GM10266 (cell line): ENCODE data around the gene SUSD2.

Experiments used
- DNase-seq: peaks from one replicate; pipeline ENCODE4 v3.0.0; 2012; ENCODE audit errors: extremely low spot score
- TF ChIP-seq, protein P1 (sequence below): IDR thresholded peaks from 2 replicates; pipeline ENCODE4 v1.5.1; 2012; ENCODE audit warnings: mild to moderate bottlenecking, low read depth; ENCODE audit not compliant: control insufficient read depth, insufficient read depth; ENCODE audit errors: missing control alignments

The SUSD2 gene

GRCh38 chr22:24216541-24217209 is 35.4 kb downstream of the SUSD2 start:
- TF ChIP-seq, protein P1, sequence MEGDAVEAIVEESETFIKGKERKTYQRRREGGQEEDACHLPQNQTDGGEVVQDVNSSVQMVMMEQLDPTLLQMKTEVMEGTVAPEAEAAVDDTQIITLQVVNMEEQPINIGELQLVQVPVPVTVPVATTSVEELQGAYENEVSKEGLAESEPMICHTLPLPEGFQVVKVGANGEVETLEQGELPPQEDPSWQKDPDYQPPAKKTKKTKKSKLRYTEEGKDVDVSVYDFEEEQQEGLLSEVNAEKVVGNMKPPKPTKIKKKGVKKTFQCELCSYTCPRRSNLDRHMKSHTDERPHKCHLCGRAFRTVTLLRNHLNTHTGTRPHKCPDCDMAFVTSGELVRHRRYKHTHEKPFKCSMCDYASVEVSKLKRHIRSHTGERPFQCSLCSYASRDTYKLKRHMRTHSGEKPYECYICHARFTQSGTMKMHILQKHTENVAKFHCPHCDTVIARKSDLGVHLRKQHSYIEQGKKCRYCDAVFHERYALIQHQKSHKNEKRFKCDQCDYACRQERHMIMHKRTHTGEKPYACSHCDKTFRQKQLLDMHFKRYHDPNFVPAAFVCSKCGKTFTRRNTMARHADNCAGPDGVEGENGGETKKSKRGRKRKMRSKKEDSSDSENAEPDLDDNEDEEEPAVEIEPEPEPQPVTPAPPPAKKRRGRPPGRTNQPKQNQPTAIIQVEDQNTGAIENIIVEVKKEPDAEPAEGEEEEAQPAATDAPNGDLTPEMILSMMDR: no peak
- peak; percentile 15 for DNase-seq

- TF ChIP-seq, protein P1: no peak
- no peak for DNase-seq
Observed at GRCh38 chr22:24217384-24217783, 36.1 kb downstream of the SUSD2 start.

DNA sequence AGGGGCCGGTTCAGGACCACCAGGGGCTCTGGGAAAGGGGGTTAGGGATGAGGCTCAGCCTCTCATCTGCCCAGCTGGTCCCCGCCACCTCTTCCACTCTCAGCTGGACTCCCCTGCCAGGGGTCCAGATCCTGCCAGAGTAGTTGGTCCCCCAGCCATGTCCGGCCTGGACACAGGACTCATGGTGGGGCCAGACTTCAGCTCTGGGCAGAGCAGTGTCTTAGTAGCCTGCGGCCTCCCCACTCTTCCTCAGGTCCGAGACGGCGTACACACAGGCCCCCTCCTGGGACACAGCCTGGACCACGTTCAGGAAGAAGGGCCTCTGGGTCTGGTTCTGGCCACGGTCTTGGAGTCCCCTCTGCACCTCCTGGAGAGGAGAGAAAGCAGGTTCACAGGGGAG is 38.5 kb downstream of the SUSD2 start:
- no peak for DNase-seq
- TF ChIP-seq, protein P1: no peak

- no peak for DNase-seq
- TF ChIP-seq, protein P1: no peak
Observed at GRCh38 chr22:24224468-24224867, 43.2 kb downstream of the SUSD2 start.

- TF ChIP-seq, protein P1: no peak
- DNase-seq: no peak
Observed at GRCh38 chr22:24225044-24225601, 43.8 kb downstream of the SUSD2 start.

GRCh38 chr22:24225951-24226350 is 44.7 kb downstream of the SUSD2 start:
- no peak for DNase-seq
- TF ChIP-seq, protein P1: no peak

DNA sequence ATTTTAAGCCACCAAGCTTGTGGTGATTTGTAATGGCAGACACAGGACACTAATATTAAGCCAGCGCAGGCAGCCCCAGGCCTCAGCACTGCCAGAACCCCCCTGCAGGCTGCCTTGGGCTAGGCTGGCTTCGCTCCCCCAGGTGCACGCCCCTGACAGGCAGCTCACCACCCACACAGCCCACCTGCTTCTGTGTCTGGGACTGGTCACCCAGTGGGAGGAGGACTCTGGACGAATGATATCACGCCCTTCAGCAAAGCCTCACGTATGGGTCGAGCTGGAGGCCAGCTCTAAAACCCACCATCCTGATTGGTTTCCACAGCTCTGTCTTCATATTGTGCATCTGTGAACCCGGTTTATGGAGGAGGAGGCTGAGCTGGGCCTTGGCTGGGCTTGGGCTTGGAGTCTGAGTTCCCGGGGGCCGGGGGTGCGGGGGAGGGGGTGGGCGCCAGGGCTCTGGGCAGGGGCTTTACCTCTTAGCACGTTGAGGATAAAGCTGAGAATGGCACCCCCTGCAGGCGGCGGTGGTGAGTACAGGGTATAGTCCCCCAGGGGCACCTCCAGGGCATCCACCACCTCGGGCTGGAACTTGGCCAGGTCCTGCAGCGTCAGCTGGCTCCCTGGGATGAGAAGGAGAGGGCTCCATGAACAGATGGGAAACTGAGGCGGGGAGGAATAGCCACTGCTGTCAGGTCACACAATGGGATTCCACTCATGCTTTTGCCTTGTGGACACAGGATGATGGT is 49.8 kb downstream of the SUSD2 start:
- TF ChIP-seq, protein P1: peak; percentile 66
- peak; percentile 75 for DNase-seq
